ENCODE measurements around the gene LRP5.

Gene LRP5

DNA sequence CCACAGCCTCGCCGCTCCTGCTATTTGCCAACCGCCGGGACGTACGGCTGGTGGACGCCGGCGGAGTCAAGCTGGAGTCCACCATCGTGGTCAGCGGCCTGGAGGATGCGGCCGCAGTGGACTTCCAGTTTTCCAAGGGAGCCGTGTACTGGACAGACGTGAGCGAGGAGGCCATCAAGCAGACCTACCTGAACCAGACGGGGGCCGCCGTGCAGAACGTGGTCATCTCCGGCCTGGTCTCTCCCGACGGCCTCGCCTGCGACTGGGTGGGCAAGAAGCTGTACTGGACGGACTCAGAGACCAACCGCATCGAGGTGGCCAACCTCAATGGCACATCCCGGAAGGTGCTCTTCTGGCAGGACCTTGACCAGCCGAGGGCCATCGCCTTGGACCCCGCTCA, 35.5 kb downstream of the LRP5 start:
- DNase-seq = no peak

DNA sequence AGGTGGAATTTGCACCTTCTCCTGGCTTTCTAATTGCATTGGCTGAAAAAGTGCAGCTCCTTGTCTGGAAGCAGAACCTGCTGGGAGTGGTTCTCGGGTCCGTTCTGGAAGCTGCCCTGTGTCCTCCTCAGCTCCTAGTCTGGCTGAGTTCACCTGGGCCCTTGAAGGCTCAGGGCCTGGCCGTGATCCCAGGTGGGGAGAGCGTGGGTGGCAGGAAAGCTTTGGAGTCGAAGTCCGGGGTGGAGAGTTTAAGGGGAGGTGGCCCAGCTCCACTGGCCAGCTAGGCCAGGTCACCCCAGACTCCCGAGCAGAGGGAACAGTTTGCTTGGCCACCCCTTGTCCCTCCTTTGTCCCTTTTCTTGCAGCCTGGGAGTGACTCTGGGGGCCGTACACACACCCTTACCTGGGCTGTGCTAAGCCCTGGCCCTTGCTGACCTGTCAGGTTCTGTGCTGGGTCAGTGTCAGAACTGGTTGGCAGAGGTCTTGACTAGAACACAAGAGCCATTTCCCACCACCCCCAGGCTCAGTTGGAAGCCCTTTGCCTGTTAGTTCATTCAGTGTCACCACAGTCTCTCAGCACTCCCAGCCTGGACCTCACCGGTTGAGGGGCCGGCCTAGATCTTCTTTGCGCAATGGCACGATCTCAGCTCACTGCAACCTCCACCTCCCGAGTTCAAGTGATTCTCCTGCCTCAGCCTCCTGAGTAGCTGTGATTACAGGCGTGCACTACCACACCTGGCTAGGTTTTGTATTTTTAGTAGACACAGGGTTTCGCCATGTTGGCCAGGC, 37.3 kb downstream of the LRP5 start:
- no peak for DNase-seq

DNA sequence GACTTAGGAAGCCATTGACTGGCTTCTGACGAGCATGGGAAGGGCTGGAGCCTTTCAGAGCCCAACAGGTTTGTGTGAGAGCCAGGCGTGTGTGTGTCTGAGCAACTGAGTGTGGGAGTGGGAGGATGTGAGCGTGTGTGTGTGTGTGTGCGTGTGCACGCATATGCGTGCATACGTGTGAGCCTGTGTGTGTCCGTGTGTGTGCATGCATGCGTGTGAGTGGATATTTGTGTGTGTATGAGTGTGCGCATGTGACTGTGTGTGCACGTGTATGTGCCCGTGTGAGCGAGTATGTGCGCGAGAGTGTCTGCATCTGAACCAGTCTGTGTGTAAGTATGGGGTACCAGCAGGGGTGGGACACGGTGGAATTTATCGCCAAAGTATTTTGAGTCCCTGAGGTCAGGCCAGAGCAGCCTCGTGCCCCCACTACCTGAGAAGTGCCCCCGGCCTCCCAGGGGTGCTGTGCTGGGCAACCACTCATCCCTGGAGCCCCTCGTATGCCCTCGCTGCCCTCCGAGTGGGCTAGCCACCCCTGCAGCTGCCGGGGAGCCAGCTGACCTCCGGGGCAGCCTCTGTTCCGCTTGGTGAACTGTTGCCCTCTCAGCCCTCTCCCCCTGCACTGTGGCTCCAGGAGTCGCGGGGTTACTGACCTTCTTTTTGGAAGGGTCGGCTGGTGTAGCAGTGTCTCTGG, 38.5 kb downstream of the LRP5 start:
- DNase-seq = no peak

DNA sequence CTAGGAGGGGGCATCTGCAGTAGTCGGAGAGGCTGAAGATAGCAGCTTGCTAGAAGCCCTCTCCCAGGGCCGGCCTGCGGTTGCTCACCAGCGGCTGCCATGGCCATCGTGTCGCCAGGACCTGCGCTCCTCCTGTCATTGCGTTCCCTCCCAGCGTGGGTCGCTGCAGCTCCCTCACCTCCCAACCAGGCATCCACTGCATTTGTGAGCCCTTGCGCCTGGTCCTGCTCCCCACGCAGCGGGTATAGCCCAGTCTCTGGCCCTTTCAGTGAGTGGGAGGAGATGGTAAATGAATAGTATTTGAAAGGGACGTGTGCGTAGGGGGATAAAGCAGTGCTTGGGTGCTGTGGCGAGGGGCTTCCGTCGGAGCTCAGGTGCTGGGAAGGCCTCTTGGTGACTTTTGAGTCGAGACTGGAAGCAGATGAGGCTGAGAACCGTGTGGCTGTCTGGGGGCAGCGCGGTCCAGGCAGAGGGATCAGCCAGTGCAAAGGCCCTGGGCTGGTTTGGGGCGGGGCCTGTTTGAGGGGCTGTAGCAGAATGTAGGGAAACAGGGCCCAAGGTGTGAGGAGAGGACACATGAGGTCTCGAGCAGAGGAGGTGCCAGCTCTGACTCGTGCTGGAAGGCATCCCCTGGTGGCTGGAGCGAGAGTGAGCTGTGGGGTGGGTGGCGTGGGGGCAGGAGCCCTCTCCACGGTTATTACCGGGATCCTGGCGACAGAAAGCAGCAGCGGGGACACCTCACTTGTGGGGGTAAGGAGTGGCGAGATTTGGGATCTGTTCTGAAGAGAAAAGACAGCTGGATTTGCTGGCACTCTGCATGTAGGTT, 39.3 kb downstream of the LRP5 start:
- DNase-seq = no peak

DNA sequence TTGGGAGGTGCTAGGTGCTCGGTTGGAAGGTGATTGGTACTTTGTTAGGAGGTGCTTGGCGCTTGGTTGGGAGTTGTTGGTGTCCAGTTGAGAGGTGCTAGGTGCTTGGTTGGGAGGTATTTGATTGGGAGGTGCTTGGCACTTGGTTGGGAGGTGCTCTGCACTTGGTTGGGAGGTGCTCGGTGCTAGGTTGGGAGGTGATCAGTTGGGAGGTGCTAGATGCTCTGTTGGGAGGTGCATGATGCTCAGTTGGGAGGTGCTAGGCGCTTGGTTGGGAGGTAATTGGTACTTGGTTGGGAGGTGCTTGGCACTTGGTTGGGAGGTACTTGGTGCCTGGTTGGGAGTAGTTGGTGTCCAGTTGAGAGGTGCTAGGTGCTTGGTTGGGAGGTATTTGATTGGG, 40.2 kb downstream of the LRP5 start:
- DNase-seq = no peak

DNA sequence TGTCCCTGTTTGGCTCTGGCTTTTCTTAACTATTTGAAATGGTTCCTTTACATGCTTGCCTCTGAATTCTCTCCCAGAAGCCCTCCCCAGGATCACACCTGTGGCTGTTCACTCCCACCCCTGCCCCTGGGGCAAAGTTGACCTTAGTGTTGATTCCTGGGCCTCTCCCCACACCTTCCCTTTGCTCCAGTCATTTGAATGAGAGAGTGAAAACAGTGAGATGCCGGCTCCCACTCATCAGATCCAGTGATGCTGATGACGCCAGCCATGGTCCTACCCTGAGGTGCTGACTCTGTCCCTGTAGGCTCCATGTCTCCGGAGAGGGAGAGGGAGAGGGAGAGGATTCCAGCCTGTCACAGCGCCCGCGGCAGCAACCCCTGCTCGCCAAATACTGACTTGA, 40.7 kb downstream of the LRP5 start:
- DNase-seq = no peak

DNA sequence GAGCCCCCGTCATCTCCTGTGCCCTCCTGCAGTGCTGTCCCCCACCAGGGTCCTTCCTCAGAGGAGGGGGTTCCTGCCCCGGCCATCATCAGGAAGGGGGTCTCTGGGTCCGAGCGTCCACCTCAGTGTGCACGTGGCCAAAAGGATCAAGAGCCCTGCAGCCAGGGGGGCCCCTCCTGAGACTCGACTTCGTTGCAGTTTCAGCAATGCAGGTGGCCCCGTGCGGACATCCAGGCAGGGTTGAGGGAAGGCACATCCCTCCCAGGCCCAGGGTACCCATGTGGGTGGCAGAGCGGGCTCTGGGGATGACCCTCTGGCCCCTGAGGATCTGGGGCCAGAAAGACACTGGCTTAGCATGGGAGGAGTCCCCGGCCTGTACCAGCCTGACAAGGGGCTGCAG, 41.3 kb downstream of the LRP5 start:
- no peak for DNase-seq

DNA sequence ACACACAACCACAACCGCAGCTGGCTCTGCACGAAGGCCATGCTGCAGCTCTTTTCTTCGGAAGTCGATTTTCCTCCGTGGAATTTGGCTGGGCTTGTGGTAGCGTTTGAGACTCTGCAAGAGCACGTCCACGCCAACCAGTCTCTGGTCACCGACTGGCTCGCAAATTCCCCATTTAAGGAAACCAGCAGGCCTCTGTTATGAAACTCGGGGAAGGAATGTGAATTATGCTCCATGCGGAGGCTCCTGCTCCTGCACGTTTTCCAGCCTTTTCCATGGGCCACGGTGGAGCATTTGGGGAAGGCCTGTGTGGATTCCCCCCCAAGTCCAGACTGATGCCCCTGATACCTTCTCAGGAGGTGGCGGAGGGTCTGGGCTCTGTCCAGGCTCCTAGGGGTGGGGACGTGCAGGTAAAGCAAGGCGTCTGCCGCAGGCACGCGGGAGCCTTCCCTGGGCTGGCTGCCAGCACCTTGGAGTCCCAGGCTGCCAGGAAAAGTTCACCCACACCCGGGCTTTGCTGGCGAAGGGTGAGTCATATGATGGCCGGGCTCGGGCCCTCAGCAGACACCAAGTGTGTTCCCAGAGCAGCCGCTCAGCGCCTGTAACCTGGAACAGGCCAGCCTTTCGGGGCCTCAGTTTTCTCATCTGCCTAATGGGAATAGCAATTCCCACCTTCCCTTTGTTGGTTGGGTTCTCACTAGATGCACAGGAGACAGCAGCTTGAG, 41.9 kb downstream of the LRP5 start:
- no peak for DNase-seq

DNA sequence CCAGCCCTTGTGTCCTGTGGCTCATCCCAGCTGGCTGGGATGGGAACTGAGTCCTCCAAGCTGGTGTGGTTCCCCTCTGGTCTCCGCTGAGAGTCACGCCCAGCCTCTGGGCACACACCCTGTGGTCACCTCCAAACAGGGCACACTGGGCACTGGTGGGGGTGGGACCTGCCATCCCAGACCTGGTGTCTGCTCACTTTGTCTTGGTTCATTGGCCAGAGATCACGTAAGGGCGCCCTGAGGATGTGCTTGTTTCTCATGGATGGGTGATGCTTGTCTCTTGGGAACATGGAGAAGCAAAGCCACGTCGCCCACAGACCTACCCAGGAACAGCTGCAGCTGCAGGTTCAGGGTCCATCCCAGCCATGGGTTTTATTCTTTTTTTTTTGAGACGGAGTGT, 43.1 kb downstream of the LRP5 start:
- no peak for DNase-seq

DNA sequence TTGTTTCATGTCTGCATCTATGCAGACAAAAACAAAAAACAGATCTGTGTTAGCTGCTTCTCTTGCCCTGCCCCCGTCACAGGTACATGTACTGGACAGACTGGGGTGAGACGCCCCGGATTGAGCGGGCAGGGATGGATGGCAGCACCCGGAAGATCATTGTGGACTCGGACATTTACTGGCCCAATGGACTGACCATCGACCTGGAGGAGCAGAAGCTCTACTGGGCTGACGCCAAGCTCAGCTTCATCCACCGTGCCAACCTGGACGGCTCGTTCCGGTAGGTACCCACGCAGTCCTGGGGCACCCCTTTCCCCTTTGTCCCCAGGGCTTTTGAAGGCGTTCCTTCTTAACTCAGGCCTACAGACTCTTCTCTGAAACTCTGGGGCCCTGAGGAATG, 45.2 kb downstream of the LRP5 start:
- DNase-seq = no peak

DNA sequence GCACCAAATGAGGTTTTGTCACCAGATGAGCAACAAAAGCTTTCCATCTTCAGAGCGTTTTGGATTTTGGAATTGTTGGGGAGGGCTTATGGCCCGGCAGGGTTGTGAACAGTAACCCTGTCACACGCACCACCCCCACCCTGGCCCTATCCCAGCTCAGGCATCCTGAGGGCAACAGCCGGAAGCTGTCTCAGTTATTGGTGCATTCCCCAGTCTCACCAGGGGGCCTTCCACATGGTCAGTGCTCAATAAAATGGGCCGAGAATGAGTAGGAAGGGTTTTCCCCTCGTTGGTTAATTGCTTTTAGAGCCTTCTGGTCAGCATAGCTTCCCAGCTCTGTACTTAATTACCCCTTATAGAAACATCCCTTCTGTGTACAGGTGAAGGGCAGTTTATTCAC, 46.0 kb downstream of the LRP5 start:
- DNase-seq = no peak

DNA sequence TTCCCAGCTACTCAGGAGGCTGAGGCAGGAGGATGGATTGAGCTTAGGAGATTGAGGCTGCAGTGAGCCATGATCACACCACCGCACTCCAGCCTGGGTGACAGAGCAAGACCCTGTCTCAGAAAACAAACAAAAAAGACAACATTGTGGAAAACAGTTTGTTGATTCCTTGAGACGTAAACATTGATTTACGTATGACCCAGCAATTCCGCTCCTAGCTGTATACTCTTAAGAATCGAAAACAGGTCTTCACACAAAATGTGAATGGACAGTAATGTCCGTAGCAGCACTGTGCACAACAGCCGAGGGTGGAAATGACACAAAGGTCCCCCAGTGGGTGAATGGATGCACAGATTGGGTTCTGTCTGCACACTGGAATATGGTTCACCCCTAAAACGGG, 49.3 kb downstream of the LRP5 start:
- no peak for DNase-seq

DNA sequence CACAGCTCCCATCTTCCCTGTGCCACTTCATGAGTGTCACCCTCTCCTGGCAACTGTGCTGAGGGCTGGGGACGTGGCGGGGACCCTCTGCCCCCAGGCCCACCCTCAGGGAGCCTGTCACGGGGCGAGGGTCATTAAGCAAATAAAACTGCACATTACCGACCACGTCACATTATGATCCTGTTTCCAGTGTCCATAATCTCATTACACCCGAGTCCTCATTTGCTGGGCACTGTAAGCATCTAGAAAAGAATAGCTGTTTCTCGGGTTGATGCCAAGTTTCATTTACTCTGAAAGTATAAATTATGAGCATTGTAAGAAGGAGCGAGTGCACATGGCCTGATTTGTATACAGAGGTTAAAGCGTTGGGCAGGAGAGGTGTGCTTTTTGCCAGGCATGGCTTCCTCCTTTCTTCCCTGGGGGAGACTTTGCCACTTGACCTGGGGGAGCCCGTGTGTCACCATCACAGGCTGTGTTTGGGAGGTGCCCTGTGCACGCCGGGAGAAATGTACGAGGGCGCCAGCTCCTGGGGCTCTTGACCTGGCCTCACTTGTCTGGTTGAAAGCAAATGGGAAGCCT, 50.5 kb downstream of the LRP5 start:
- no peak for DNase-seq

DNA sequence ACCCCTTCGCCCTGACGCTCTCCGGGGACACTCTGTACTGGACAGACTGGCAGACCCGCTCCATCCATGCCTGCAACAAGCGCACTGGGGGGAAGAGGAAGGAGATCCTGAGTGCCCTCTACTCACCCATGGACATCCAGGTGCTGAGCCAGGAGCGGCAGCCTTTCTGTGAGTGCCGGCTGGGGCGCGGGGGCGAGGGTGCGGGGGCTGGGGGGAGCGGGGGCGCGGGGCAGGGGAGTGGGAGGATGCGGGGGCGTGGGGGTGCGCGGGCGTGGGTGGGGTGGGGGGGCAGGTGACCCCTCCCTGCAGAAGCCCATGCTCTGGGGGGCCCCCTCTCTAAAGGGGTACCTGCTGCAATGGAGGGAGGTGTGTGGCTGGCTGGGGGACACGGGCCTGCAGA, 51.4 kb downstream of the LRP5 start:
- no peak for DNase-seq

DNA sequence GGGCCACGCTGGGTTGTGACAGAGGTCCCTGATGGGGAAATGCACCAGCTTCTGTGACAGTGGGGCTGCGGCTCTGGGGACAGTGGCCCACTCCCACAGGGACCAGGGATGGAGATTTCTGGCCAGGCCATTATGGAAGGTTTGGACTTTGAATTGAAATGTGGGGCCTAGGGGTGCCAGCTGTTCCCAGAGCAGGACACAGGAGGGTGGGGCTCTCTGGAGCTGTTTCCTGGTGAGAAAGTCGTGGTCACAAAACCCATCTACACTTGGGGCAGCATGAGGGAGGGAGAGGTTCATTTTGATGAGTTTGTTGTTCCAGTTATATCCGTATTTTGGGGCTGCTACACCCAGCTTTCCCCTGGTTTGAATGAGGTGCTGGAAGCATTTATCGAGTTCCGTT, 52.2 kb downstream of the LRP5 start:
- no peak for DNase-seq

DNA sequence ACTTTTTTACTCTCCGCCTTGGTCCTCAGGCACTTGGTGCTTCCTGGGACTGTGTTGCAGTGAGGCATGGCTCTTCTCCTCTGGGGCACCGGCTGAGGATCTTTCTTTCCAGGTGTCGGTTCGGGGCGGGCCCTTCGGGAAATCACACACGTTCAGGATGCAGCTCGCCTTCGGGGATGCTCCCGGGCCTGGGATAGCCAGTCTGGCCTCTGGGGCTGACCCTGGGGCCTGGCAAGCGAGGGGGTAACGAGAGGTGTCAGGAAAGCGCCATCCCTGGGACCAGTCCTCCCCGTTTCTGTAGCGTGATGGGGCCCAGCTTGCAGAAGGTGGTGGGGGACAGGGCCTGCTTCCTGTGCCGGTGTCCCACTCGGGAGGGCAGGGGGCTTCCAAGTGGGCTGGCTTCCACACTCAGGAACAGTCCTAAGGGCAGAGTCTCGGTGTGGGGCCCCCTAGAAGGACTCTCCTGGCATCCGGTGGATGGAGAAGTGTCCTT, 53.6 kb downstream of the LRP5 start:
- no peak for DNase-seq

DNA sequence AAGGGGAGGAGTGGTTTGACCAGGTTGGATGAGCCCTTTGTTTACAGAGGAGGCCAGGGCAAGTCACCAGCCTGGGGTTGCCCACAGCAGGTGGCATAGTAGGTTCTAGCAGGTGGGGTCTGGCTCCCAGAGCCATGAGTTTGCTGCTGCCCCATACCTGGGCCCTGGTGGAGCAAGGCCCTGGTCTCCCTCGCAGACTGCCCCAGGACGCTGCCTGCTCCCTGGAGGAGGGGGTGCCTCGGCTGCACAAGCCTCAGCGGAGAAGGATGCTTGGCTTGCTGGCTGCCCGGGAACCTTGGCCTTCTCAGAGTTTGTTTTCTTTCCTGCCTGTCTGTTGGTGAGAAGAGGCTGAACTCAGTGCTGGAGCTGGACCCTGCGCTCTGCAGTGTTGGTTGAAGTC, 54.9 kb downstream of the LRP5 start:
- no peak for DNase-seq

DNA sequence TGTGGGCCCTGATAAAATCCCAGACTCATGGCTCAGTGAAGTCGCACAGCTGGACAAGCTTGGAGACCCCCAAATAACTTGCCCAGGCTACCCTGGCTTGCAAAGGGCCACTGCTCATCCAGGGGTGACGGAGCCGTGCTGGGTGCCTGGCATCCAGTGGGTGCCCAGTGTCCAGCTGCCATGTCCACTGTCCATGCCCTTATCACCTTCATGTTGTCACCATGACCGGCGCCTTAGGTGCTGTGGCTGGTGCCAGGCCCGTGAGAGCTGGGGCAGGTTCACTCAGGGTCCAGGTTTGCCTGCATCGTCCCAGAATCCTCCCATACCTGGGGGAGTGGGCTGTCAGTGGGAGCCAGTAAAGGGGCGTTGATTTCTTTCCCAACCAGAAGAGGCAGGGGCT, 57.4 kb downstream of the LRP5 start:
- DNase-seq = no peak

DNA sequence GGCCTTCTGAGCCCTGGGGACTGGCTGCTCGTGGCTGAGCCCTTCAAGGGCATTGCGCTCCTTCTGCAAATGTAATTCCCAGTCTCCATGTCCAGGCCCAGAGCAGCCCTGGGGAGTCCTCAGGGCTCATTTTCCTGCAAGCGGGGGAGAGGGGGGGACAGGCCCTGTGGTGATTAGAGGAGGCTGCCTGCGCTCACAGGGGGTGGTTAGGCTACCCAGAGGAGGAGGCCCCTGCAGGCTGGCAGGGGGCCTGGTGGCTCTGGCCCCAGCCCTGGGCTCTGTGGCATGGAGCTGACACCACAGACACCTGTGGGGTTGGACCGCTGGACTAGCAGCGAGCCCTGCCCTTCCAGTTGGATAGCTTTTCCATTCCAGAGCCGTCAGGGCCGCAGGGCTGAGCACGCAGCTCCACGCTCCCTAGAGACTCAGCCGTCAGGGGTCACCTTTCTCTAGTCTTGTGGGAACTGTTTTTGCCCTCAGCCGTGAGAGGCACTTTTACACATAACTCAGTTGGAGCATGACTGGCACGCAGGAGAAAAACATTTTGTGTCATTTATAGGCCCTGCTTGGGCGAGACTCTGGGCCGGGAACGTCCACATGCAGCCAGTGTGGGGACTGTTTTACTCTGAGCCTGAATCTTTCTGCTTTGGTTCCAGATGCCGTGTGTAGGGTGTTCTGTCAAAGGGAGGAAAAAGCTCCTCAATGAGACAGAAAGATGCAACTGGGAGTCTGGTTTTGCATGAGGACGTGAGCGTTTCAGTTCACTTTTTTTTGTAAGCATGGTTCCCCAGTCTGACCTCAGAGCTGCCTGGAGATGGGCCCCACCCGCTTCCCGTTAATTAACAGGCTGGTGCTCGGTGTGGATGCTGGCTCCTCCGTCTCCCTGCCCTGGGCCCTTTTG, 58.1 kb downstream of the LRP5 start:
- no peak for DNase-seq

DNA sequence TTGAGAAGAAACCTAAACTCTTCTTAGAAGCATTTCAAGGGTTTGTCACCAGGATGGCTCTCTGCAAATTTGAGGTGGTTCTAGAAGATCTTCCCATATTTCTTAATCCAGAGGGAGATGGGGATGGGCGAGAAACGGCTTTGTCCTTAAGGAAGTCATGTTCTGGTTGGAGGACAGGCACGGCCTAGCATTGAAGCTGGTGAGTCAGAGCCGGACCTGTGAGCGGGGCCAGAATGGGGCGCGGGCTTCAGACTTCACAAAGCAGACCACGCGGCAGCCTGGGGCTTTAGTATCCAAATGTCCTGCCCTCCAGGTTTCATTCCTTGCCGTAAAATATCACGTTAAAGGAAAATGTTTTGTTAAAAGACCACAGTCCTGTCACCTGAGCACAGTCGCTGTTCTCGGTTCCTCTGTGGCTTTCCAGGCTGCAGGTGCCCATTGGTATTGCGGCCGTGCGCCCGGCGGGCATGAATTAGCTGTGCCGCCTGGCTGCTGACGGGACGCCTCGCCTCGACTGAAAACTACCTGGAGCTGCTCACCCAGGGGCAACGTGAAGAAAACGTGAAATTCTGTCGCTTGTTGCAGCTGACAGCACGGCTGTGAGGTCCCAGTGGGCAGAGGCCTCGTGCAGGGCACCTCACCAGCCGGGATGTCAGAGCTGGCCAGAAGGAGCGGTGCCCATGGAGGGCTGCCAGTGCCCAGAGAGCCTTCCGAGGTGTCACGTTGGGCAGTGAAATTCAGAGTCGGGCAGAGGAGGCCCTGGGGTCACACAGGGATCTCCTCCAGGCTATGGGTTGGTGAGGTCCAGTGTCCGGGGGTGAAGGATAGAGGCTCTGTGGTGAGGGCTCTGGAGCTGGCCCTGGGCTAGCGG, 59.0 kb downstream of the LRP5 start:
- no peak for DNase-seq

DNA sequence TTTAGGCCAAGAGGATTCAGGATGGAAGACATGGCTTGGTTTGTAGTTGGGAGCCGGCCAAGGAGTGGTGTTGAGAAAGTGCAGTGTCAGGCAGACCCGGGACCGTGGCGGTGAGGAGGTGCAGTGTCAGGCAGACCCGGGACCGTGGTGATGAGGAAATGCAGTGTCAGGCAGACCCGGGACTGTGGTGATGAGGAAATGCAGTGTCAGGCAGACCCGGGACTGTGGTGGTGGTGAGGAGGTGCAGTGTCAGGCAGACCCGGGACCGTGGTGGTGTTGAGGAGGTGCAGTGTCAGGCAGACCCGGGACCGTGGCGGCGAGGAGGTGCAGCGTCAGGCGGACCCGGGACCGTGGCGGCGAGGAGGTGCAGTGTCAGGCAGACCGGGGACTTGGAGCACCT, 59.7 kb downstream of the LRP5 start:
- no peak for DNase-seq
